GM19240 (cell line): ENCODE results near the gene OARD1.
A peak's percentile ranks its signal among the peaks of the same experiment; 100 is the strongest.

ENCODE experiments used
- DNase-seq: peaks from one replicate; pipeline ENCODE4 v3.0.0; 2011; ENCODE audit warnings: low spot score; ENCODE audit not compliant: insufficient read length

OARD1 gene

DNA sequence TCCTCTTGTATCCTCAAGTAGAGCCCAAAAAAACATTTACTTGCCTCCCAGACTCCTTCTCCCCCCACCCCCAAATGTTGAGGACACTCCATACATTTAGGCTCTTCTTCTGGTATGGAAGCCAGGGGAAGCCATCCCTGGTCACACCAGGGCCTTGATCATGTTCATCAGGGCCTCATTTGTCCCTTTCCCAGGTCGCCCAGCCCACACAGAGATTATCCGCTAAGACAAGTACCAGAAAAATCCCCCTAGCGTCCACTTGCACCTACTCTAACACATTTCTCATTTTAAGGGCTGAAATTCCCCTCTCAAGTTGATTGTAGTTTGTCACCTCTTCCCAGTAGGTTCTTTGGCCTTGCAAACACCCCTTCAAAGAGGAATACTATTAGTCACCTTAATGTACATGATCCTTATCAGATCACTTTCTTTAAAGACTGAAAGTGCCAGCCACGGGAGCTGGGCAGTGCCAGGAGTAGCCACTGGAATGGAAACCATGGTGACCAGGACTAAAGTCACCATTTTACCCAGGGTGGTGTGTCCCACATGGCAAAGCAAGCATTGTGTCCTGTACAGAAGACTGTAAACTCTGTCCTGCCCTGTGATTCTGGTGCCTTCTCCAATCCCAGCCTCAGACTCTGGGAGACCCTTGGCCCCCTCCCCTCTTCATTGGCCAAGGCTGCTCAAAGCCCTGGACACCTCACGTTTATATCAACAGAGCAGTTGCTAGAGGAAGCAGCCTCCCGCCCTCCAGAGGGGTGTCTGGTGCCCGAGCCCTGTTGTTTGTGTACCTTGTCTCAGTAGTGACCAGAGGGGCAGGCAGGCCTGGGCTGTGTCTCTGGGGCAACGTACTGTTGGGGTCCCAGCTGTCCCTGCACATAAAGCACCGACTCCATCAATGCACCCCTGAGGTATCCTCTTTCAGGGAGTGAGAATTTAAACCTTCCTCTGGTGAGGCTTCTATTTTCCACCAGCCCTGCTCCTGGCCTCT lies 24.1 kb downstream of the OARD1 start:
- no peak for DNase-seq

GRCh38 chr6:41047306-41047705 lies 24.9 kb downstream of the OARD1 start:
- no peak for DNase-seq

DNA sequence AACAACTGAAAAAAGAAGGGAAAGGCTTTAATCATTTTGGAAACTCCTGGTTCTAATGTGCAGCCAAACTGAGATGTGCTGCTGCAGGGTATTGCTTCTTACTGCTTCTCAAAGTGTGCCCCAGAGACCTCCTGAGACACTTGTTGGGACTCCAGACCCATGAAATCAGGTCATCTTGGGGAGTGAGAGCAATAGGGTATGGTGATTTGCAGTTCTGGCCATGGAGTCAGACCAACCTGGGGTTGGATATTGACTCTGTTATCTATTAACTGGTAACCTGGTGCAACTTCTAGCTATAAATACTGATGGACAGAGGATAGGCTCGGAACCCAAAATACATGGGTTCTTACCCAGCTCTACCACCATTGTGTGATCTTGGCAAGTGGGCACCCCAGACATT lies 26.1 kb downstream of the OARD1 start:
- DNase-seq, result no peak

DNA sequence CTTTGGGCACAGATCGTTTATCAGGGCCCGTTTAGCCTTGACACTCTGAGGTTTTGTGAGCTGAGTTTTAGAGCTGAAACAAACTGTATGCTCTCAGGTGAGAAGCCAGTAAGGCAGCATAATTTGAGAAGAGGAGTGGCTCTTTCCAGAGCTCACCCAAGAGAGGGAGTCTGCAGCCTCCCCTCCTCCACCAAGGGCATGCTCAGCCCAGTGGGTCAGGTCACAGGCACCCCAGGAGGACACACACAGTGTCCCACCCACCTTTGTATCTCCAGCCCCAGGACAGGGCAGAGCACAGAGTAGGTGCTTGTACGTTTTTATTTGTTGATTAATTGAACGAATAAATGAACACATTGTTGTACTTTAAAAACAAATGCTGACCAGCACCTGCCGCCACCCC lies 26.5 kb downstream of the OARD1 start:
- no peak for DNase-seq

- no peak for DNase-seq
Observed at GRCh38 chr6:41043151-41043550, 29.0 kb downstream of the OARD1 start.

DNA sequence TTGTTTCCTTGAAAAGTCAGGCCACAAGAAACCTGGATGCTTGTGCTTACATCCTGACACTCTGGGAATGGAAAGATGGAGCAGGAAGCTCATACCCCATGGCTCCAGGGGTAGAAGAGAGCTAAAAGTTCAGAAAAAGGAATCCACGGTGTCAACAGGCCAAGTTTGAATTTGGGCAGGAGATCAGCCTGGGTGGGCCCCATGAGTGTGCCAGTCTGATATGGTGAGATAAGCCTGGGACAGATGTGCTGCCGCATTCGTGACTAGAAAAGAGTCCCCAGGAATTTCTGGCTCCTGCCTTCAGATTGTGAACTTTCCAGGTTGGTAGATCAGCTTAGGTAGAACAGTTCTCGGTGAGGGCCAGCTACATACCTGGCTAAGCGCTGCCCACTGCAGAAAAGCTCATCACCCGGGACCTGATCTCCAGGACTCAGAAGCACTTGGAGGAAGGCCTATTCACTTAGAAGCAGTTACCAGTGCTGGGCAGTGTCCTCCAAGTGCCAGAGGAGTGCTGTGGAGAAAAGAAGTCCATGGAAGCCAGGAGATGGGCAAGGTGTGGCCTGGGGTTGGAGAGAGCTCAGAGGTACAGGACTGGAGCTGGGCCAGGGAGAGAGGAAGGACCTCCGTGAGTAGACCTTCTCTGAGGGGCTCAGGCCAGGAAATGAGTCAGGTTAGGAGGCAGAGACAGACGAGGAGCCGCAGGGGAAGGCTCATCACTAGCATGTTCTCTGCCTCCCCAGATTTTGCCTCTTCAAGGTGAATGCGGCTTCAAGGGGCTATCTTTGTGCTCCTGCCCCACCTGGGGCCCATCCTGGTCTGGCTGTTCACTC lies 29.7 kb downstream of the OARD1 start, which contains the start of gene TSPO2:
TSPO2 (plus strand) TSS at position 242 of the 830 bp plus-strand sequence; CDS start at position 761, 519 bp downstream.
- no peak for DNase-seq

GRCh38 chr6:41040940-41041536 lies 31.1 kb downstream of the OARD1 start:
- no peak for DNase-seq

GRCh38 chr6:41040101-41040939 lies 31.8 kb downstream of the OARD1 start:
- no peak for DNase-seq

DNA sequence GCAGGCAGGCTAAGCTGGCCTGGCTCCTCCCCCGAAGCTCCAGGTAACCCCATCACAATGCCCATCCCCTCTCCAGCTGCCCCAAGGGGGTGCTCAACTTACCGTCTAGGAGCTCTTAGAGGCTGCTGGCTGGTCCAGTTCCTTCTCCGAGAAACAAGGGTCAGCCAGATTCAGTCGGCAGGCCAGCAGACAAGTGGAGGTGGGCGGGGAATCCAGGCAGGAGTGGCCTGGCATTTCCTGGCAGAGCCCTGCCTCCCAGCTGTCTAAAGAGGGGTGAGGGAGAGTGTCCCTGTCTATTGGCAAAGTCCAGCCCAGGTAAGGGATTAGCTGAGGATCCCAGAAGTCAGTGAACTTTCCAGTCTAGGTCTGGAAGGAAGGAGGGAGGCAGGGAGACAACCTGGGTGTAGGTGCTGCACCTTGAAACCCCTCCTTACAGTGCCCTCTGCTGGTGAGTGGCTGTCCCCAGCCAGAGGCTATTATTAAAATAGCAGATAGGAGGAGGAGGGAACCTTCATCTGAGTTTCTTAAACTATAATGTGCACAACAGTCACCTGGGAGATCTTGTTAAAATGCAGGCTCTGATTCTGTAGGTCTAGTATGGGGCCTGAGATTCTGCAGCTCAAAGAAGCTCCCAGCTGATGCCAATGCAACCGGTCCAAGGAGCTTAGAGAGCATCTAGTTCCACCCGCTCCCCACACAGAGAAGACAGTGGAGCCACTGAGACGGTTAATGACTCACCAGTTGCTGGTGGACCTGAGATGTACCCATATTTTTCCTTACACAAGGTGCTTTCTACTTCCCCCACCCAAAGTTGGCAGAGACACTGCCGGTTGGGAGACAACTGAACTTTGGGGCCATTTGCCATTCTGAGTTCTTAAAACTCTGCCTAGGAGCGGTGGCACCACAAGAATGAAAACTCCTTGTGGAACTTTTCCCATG lies 32.8 kb downstream of the OARD1 start, which contains the start of gene UNC5CL:
UNC5CL (minus strand) TSS at position 162 of the 939 bp plus-strand sequence. CDS start 4,147 bp downstream, outside the sequence.
- DNase-seq, result peak; percentile 66

GRCh38 chr6:41038205-41038604 lies 34.0 kb downstream of the OARD1 start:
- no peak for DNase-seq

DNA sequence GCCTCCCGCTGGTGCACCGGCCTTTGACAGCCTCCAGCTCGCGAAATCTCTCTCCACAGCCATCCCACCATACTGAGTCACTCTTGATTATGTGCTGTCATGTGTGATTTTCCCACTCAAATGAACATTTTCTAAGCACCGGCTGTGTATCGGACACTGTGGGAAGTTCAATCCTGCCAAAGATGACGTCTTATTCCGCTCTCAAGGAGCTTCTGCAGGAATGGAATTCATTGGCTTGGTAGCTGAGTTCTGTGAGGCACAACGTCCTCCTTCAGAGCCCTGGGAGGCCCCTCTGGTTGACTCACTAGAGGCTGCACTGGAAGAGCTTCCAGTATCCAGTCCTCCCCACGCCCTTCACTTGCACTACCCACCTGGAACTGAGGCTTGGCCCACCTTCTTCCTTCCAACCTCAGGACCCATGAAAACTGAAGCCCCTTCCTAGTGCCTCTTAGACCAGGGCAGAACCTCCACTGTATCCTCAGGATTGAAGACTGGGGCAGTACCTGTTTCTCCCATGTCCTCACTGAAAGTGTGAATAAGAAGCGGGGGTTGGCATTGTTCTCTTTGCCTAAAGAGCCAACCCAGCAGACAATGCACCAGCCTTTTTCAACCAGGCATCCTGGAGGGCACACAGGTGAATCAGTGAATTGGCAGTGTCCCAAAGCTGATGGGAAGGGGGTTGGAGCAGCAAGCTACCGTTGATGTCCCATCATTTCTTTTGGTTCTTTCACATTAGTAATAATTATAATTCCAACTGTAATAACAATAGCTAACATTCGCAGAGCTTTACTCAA lies 34.9 kb downstream of the OARD1 start:
- no peak for DNase-seq

GRCh38 chr6:41036601-41037000 lies 35.6 kb downstream of the OARD1 start:
- no peak for DNase-seq

GRCh38 chr6:41036186-41036585 lies 36.0 kb downstream of the OARD1 start:
- no peak for DNase-seq

- DNase-seq, result no peak
Observed at GRCh38 chr6:41033776-41034175, 38.4 kb downstream of the OARD1 start.

- DNase-seq, result no peak
Observed at GRCh38 chr6:41032830-41033229, 39.3 kb downstream of the OARD1 start.

DNA sequence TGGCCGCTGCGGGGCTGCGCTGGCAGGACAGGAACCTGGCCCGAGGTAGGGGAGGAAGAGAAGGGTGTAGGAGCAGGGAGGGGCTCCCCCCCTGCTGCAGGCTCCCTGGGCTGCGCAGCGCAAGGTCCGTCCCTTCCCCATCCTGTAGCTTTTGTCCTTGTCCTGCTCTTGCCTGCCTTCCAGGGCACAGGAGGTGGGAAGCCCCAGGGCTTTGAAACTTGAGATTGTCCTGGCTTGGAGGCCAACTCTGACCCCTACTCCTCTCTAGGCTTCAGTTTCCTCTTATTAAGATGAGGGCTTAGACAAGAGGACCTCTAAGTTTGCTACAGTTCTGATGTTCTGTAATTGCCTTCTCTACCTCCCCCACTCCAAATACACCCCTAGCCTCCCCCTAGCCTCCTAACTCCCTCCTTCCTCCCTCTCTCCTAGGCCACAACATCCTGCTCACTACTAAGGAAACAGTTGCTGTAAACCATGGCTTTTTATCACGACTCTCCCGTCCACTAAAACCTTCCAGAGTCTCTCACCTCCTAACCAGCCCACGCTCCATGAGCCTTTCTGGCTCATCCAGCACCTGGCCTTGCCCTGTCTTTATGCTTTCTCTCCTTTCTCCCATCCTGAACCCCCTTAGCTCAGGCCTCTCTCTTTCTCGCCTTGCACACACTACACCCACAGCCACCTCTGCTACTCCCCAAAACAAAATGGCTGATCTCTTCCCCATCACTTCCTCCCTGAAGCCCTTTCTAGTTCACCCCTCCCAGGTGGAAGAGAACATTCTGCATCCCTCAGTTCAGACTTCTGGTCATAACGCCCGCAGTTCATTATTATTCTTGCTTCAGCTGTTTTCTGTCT lies 43.4 kb downstream of the OARD1 start:
- DNase-seq, result no peak

- DNase-seq, result peak; percentile 79
Observed at GRCh38 chr6:41027799-41028560, 44.2 kb downstream of the OARD1 start.
